Peyer's patch (tissue), 4 donors: ENCODE data around the gene FOCAD. TPM values are rescaled to one million over a fixed set of nuclear protein-coding genes. Genes with fewer than 3 reads are reported as not detected.
A peak's percentile ranks its signal among the peaks of the same experiment; 100 is the strongest.

Experiments used
- DNase-seq, 3 donors: peaks; one replicate each; pipeline ENCODE4 v3.0.0-alpha.2; 2017 to 2019
- H3K27ac ChIP-seq, 4 donors: fragments of 200-600 bp; sonication (generic); one replicate each; pipeline ENCODE4 v1.5.1; 2016 to 2019
- H3K27me3 ChIP-seq, 2 donors: fragments of 200-600 bp; sonication (generic); one replicate each; pipeline ENCODE4 v1.5.1; 2019
- H3K36me3 ChIP-seq, 3 donors: fragments of 200-600 bp; sonication (generic); one replicate each; pipeline ENCODE4 v1.5.1; 2016 to 2019
- H3K4me1 ChIP-seq, 4 donors: fragments of 200-600 bp; sonication (generic); one replicate each; pipeline ENCODE4 v1.5.1; 2016 to 2019
- H3K4me3 ChIP-seq, 4 donors: fragments of 200-600 bp; sonication (generic); 1 replicate in 3 of 4; 2 replicates in 1 of 4; pipeline ENCODE4 v1.5.1; 2016 to 2019; ENCODE audit warnings: mild to moderate bottlenecking in 1 of 4
- H3K9me3 ChIP-seq, 4 donors: fragments of 200-600 bp; sonication (generic); one replicate each; pipeline ENCODE4 v1.5.1; 2016 to 2019; ENCODE audit warnings: mild to moderate bottlenecking in 1 of 4
- CTCF ChIP-seq, 6 experiments: fragments of 450-650 bp in 4 of 6; fragments of 200-600 bp in 2 of 6; sonication (generic) in 1 of 6; IDR thresholded peaks; one replicate each; pipeline ENCODE4 v1.5.1; 2017 to 2019; ENCODE audit warnings: antibody characterized with exemption in 6 of 6, mild to moderate bottlenecking in 3 of 6, moderate library complexity in 1 of 6
- POLR2A ChIP-seq, 2 donors: fragments of 450-650 bp; IDR thresholded peaks; one replicate each; pipeline ENCODE4 v1.5.1; 2017; ENCODE audit warnings: antibody characterized with exemption in 2 of 2, mild to moderate bottlenecking in 2 of 2, moderate library complexity in 2 of 2
- total RNA-seq, 4 donors: library from RNA; depleted of rRNA; stranded (reverse); fragments of >200 nt; gene quantifications; one replicate each; pipeline ENCODE4 v1.1.0, GENCODE V29; 2016

FOCAD gene
- total RNA-seq, 4 donors from 2014 or later, result 19.4 to 42.1 (median 28.7) TPM

GRCh38 chr9:20941174-20941690 is 257.2 kb downstream of the FOCAD start:
- H3K27me3 ChIP-seq, result no peaks in the 10 kb centered on the region
- no peak overlapping the region for H3K4me3 ChIP-seq
- peak in 2 of 3 donors; percentile 45 to 79 for DNase-seq
- H3K4me1 ChIP-seq, result no peaks in the 10 kb centered on the region
- no peaks in the 10 kb centered on the region for H3K9me3 ChIP-seq
- H3K27ac ChIP-seq, result no peak overlapping the region
- peak; percentile 44 to 89 (median 83) for TF ChIP-seq CTCF (IDR thresholded peaks at IDR 0.05)
- TF ChIP-seq POLR2A (IDR thresholded peaks at IDR 0.05), result no peak
- H3K36me3 ChIP-seq, result no peaks in the 10 kb centered on the region

GRCh38 chr9:20944507-20944906 is 260.4 kb downstream of the FOCAD start:
- no peaks in the 10 kb centered on the region for H3K27me3 ChIP-seq
- H3K36me3 ChIP-seq, result no peaks in the 10 kb centered on the region
- H3K27ac ChIP-seq, result no peak overlapping the region

GRCh38 chr9:20945269-20945668 is 261.2 kb downstream of the FOCAD start:
- Histone ChIP-seq H3K27ac (no peak overlapping the region), H3K4me1 (no peaks in the 10 kb centered on the region), H3K9me3 (no peaks in the 10 kb centered on the region), H3K4me3 (no peak overlapping the region), H3K27me3 (no peaks in the 10 kb centered on the region), H3K36me3 (no peaks in the 10 kb centered on the region)
- TF ChIP-seq POLR2A (IDR thresholded peaks at IDR 0.05) (no peak), CTCF (IDR thresholded peaks at IDR 0.05) (no peak)
- no peak for DNase-seq

More at GRCh38 chr9:20944507-20944906, 260.4 kb downstream of the FOCAD start:
- Histone ChIP-seq H3K4me3 (no peak overlapping the region), H3K4me1 (no peaks in the 10 kb centered on the region), H3K9me3 (no peaks in the 10 kb centered on the region)
- DNase-seq, result no peak
- TF ChIP-seq POLR2A (IDR thresholded peaks at IDR 0.05), result no peak
- no peak for TF ChIP-seq CTCF (IDR thresholded peaks at IDR 0.05)

- Histone ChIP-seq H3K27me3 (no peaks in the 10 kb centered on the region), H3K4me1 (no peaks in the 10 kb centered on the region), H3K27ac (no peak overlapping the region), H3K4me3 (no peak overlapping the region), H3K36me3 (no peaks in the 10 kb centered on the region), H3K9me3 (no peaks in the 10 kb centered on the region)
- no peak for TF ChIP-seq CTCF (IDR thresholded peaks at IDR 0.05)
- TF ChIP-seq POLR2A (IDR thresholded peaks at IDR 0.05), result no peak
- DNase-seq, result no peak
Measured at GRCh38 chr9:20945856-20946255, 261.8 kb downstream of the FOCAD start.

GRCh38 chr9:20948703-20949102 is 264.6 kb downstream of the FOCAD start:
- no peak overlapping the region for H3K4me3 ChIP-seq
- H3K4me1 ChIP-seq, result no peaks in the 10 kb centered on the region
- no peaks in the 10 kb centered on the region for H3K36me3 ChIP-seq
- H3K27ac ChIP-seq, result no peak overlapping the region
- TF ChIP-seq CTCF (IDR thresholded peaks at IDR 0.05) (no peak), POLR2A (IDR thresholded peaks at IDR 0.05) (no peak)
- no peaks in the 10 kb centered on the region for H3K9me3 ChIP-seq
- DNase-seq, result no peak
- H3K27me3 ChIP-seq, result no peaks in the 10 kb centered on the region

- Histone ChIP-seq H3K36me3 (no peaks in the 10 kb centered on the region), H3K4me3 (no peak overlapping the region), H3K9me3 (no peaks in the 10 kb centered on the region), H3K27ac (no peak overlapping the region), H3K4me1 (no peaks in the 10 kb centered on the region), H3K27me3 (no peaks in the 10 kb centered on the region)
- DNase-seq, result no peak
- TF ChIP-seq CTCF (IDR thresholded peaks at IDR 0.05) (no peak), POLR2A (IDR thresholded peaks at IDR 0.05) (no peak)
Measured at GRCh38 chr9:20950707-20951106, 266.6 kb downstream of the FOCAD start.
